ENCODE data around the gene SCEL.

GRCh38 chr13:77521595-77522367 lies 13.7 kb upstream of the SCEL start:
- TF ChIP-seq CTCF (conservative IDR thresholded peaks at IDR 0.05; ENCODE audit: low read depth in 2 of 2) (no peak), EZH2phosphoT487 (IDR thresholded peaks at IDR 0.05; ENCODE audit: unreplicated experiment) (no peak), EZH2 (IDR thresholded peaks at IDR 0.05; ENCODE audit: low read depth, unreplicated experiment) (no peak), CREB1 (CRISPR knock-in tag; IDR thresholded peaks at IDR 0.05; ENCODE audit: low read depth) (no peak), POLR2AphosphoS5 (IDR thresholded peaks at IDR 0.05; ENCODE audit: low read depth) (no peak), ZNF462 (CRISPR knock-in tag; IDR thresholded peaks at IDR 0.05) (0 out of 2 replicates have a peak, but pooled peaks have one; percentile 38)
